A172 (cell line): ENCODE results near the gene NCK1. TPM values are rescaled to one million over a fixed set of nuclear protein-coding genes. Genes with fewer than 3 reads are reported as not detected.
A peak's percentile ranks its signal among the peaks of the same experiment; 100 is the strongest.

Experiments
- DNase-seq: peaks from one replicate; pipeline ENCODE4 v3.0.0-alpha.2; 2015; ENCODE audit warnings: low spot score
- total RNA-seq: library from RNA; depleted of rRNA; stranded (reverse); fragments of >200 nt; shearing (Covaris generic); gene quantifications from 2 replicates; pipeline ENCODE4 v1.2.3, GENCODE V29; 2014

Gene NCK1
- total RNA-seq, 1 experiment from 2014 or later: 58.4 TPM

DNA sequence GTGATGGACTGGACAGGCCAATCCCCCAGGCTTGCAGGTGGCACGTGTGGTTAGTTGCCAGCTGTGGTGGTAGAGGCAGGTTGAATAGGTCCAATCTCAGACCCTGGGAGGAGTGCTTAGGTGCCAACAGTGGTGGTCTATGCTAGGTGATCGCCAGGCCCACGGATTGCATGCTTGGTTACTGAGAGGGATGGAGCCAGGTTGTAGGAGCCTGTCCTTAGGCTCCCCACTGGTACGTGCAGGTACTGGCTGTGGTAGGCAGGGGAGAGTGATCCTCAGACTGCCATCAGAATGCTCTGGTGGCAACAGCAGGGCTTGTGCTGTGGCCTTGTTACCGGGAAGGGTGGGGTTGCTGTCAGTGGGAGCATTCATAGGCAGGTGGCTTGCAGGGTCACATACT, 44.7 kb downstream of the NCK1 start:
- DNase-seq: no peak

GRCh38 chr3:136908297-136908696, 46.3 kb downstream of the NCK1 start:
- DNase-seq: no peak

DNA sequence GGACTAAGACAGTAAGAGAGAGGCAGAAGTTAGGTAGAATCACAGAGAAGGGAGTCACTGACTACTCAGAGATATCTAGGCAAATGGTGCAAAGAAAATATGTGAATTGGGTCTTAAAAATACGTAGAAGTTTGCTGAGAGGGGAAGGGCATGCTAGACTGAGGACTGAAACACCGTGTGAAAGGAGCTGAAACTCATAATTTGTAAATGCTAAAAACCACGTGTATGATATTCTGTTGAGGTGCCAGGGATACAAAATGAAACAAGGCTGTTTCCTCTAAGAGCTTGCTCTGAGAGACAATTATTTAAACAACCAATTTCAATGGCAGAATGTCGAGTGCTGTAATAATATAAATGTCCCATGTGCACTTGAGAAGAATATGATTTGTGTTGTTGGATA, 47.2 kb downstream of the NCK1 start:
- DNase-seq: no peak

- no peak for DNase-seq
Measured at GRCh38 chr3:136910697-136911096, 48.7 kb downstream of the NCK1 start.

DNA sequence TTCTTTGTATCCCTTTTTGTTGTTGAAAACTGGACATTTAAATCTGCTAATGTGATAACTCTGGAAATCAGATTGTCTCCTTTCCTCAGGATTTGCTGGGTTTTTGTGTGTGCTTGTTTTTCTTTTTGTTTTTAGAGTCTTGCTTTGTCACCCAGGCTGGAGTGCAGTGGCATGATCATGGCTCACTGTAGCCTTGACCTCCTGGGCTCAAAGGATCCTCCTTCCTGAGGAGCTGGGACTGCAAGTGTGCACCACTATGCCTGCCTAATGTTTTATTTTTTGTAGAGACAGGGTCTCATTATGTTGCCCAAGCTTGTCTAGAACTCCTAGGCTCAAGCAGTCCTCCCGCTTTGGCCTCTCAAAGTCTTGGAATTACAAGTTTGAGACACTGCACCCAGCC, 51.2 kb downstream of the NCK1 start:
- DNase-seq: no peak

- DNase-seq: no peak
Measured at GRCh38 chr3:136914739-136915138, 52.7 kb downstream of the NCK1 start.

DNA sequence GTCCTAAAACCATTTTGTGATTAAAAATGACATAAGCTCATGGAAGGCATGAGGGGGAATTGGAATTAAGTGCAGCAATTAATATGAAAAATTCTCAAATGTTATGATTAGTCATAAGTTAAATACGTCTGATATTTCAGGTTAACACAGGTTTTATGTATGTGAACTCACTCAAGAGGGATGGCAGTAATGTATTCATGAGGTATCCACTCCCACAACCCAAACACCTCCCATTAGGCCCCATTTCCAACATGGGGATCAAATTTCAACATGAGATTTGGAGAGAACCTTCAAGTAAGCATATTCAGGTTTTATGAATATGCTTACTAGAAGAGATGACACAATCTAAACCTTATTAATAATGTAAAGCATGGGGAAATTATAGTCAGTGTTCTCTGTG, 54.2 kb downstream of the NCK1 start:
- DNase-seq: no peak

- peak; percentile 39 for DNase-seq
Measured at GRCh38 chr3:136919799-136920580, 58.0 kb downstream of the NCK1 start.

- no peak for DNase-seq
Measured at GRCh38 chr3:136920904-136921611, 59.0 kb downstream of the NCK1 start.

DNA sequence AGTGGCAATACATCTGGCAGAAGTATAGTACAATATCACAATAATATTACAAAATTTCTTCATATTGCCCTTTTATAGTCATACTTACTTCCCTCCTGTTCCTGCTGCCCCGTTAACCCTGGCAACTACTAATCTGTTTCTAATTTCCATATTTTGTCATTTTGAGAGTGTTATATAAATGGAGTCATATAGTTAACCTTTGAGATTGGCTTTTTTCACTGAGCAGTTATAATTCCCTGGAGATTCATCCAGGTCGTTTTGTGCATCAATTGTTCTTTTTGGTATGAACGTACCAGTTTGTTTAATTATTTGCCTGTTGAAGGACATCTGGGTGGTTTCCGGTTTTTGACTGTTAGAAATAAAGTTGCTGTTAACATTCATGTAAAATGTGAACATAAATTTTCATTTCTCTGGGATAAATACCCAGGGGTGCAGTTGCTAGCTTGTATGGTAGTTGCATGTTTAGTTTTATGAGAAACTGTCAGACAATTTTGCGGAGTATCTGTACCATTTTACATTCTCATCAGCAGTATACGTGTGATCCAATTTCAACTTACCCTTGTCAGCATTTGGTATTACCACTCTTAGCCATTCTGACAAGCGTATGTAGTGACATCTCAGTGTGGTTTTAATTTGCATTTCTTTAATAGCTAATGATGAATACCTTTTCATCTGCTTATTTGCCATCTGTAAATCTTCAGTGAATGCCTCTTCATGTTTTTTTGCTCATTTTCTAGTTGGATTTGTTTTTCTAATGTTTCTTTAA, 63.6 kb downstream of the NCK1 start:
- DNase-seq: no peak

- DNase-seq: no peak
Measured at GRCh38 chr3:136928240-136928639, 66.2 kb downstream of the NCK1 start.

DNA sequence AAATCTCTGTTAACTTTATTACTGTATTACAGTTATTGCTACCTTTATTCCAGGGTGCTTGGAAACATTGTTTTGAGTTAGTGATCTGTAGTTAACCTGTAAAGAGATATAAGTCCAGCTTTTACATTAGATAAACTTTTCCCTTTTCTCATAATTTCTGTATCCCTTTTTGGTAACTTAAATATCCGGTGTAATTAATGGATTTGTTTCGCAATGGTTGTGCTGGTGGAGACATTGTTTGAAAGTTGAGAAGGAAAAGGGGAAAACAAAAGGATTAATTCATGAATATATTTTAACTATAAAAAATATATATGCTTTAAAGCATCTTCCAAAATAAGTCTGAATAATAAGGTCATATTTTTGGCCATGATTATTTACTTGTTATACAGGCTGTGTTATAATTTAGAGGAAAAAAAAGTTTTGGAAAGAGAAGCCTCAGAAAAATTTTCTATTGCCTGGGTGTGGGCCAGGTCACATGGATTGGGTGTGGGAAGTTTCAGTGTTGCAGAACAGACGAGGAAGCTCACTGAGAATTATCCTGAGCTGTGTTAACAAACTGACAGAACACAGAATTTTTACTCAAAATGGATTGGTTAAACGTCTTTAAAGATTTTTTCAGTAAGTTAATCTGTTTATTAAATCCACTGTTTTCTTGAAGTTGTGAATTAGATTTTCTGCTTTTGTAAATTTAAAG, 68.1 kb downstream of the NCK1 start:
- DNase-seq: no peak

DNA sequence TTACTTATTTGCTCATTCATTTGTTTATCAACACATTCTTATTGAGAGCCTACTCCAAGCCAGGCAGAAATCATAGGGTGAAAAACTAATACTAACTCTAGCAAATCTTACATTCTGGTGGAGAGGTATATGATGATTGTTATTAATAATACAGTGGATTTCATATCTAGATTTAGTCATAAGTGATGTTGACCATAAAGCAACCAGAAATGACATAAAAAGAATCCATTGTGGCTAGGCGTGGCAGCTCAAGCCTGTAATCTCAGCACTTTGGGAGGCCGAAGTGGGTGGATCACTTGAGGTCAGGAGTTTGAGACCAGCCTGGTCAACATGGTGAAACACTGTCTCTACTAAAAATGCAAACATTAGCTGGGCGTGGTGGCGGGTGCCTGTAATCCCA, 69.6 kb downstream of the NCK1 start:
- DNase-seq: no peak

- no peak for DNase-seq
Measured at GRCh38 chr3:136932523-136932922, 70.5 kb downstream of the NCK1 start.

DNA sequence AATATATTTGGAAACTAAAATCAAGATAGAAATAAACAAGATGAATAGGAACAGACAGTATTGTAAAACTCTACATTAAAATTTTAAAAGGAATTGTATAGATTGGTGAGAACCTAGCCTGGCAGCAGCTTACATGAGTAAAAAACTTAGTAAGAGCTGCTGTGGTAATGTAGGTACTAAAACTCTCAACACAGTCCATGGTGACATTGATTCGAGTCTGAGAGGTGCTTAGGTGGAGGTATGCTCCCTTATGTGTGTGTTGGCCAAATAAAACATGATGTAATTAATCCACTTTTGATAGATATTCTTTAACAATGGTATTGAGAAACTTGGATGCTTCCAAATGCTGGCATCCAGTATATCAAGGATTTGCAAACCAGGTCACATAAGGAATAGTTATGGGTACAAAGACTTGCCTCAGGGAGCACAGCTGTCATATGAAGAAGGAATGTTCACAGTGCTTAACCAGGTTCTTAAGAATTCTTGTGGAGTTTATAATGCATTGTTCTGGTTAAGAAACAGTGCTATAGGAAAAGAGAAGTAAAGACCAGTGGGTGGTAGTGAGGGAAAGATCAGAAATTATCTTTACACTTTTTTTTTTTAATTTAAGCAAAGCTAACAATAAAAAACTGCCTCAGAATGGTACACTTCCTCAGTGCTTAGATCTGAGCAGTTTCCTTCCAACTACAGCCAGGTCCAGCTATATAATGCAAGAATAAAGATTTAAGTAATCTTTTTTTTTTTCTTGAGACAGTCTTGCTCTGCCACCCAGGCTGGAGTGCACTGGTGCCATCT, 71.2 kb downstream of the NCK1 start:
- DNase-seq: no peak

GRCh38 chr3:136937175-136937574, 75.2 kb downstream of the NCK1 start:
- DNase-seq: no peak

DNA sequence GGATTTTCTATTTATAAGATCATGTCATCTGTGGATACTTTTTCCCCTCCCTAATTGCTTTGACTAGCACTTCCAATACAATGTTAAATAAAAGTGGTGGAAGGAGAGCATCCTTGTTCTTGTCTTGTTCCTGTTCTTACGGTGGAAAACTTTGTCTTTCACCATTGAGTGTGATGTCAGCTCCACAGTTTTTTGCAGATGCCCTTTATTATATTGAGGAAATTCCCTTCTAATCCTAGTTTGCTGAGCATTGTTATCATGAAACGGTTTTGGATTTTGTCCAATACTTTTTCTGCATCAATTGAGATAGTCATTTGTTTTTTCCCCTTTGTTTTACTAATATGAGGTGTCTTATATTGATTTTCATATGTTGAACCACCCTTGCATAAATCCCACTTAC, 75.8 kb downstream of the NCK1 start:
- no peak for DNase-seq

GRCh38 chr3:136938334-136938733, 76.3 kb downstream of the NCK1 start:
- DNase-seq: no peak

GRCh38 chr3:136939489-136939888, 77.5 kb downstream of the NCK1 start:
- no peak for DNase-seq

DNA sequence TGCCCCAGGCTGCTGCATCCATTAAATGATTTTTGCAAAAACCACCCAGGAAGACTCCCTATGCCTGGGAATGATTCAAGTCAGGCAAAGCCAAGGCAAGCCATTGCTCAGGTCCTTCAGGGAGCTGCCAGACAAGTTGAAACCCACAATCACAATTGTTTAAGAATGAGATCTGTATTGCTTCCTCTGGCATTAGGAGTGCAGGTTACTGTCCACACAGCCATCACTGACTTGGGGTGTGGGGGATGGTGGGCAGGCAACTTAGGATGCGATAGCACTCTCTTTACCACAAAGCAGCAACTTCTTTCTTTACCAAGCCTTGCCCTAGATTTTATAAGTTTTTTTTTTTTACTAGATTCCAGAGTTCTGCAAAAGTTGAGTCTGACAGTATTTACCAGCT, 80.8 kb downstream of the NCK1 start:
- DNase-seq: no peak

- DNase-seq: no peak
Measured at GRCh38 chr3:136943436-136943835, 81.4 kb downstream of the NCK1 start.
